ENCODE results near the gene ANOS1. TPM values are rescaled to one million over a fixed set of nuclear protein-coding genes. Genes with fewer than 3 reads are reported as not detected.

The ANOS1 gene
- total RNA-seq, 1 donor from 2014 or later: 0.26 TPM

GRCh38 chrX:8657883-8658282, 74.1 kb downstream of the ANOS1 start:
- H3K36me3 ChIP-seq (ENCODE audit: control insufficient read depth, insufficient read depth, low read length): no peaks in the 10 kb centered on the region
- H3K27me3 ChIP-seq (ENCODE audit: control insufficient read depth, insufficient read depth, low read length): no peaks in the 10 kb centered on the region
- FAIRE-seq (no peak), DNase-seq (ENCODE audit: low read depth) (no peak)
- no peak overlapping the region for H3K4me3 ChIP-seq (ENCODE audit: low read depth, low read length)
- no peak for TF ChIP-seq CTCF (IDR thresholded peaks at IDR 0.05; ENCODE audit: insufficient read depth, low read length, severe bottlenecking)

GRCh38 chrX:8653956-8654355, 78.0 kb downstream of the ANOS1 start:
- no peak for TF ChIP-seq CTCF (IDR thresholded peaks at IDR 0.05; ENCODE audit: insufficient read depth, low read length, severe bottlenecking)
- Histone ChIP-seq H3K4me3 (ENCODE audit: low read depth, low read length) (no peak overlapping the region), H3K27me3 (ENCODE audit: control insufficient read depth, insufficient read depth, low read length) (no peaks in the 10 kb centered on the region), H3K36me3 (ENCODE audit: control insufficient read depth, insufficient read depth, low read length) (no peaks in the 10 kb centered on the region)
- no peak for FAIRE-seq
- DNase-seq (ENCODE audit: low read depth): peak; percentile 61

- FAIRE-seq (no peak), DNase-seq (ENCODE audit: low read depth) (no peak)
- Histone ChIP-seq H3K36me3 (ENCODE audit: control insufficient read depth, insufficient read depth, low read length) (no peaks in the 10 kb centered on the region), H3K27me3 (ENCODE audit: control insufficient read depth, insufficient read depth, low read length) (no peaks in the 10 kb centered on the region), H3K4me3 (ENCODE audit: low read depth, low read length) (no peak overlapping the region)
- TF ChIP-seq CTCF (IDR thresholded peaks at IDR 0.05; ENCODE audit: insufficient read depth, low read length, severe bottlenecking): no peak
Measured at GRCh38 chrX:8649969-8650368, 82.0 kb downstream of the ANOS1 start.

GRCh38 chrX:8647176-8647575, 84.8 kb downstream of the ANOS1 start:
- no peaks in the 10 kb centered on the region for H3K36me3 ChIP-seq (ENCODE audit: control insufficient read depth, insufficient read depth, low read length)
- H3K27me3 ChIP-seq (ENCODE audit: control insufficient read depth, insufficient read depth, low read length): no peaks in the 10 kb centered on the region
- TF ChIP-seq CTCF (IDR thresholded peaks at IDR 0.05; ENCODE audit: insufficient read depth, low read length, severe bottlenecking): no peak
- DNase-seq (ENCODE audit: low read depth) (peak; percentile 82), FAIRE-seq (no peak)
- no peak overlapping the region for H3K4me3 ChIP-seq (ENCODE audit: low read depth, low read length)

GRCh38 chrX:8639949-8640475, 91.9 kb downstream of the ANOS1 start:
- Histone ChIP-seq H3K4me3 (ENCODE audit: low read depth, low read length) (no peak overlapping the region), H3K27me3 (ENCODE audit: control insufficient read depth, insufficient read depth, low read length) (no peaks in the 10 kb centered on the region), H3K36me3 (ENCODE audit: control insufficient read depth, insufficient read depth, low read length) (no peaks in the 10 kb centered on the region)
- FAIRE-seq: no peak
- TF ChIP-seq CTCF (IDR thresholded peaks at IDR 0.05; ENCODE audit: insufficient read depth, low read length, severe bottlenecking): no peak
- DNase-seq (ENCODE audit: low read depth): no peak

- DNase-seq (ENCODE audit: low read depth) (no peak), FAIRE-seq (no peak)
- no peaks in the 10 kb centered on the region for H3K27me3 ChIP-seq (ENCODE audit: control insufficient read depth, insufficient read depth, low read length)
- H3K36me3 ChIP-seq (ENCODE audit: control insufficient read depth, insufficient read depth, low read length): no peaks in the 10 kb centered on the region
- no peak for TF ChIP-seq CTCF (IDR thresholded peaks at IDR 0.05; ENCODE audit: insufficient read depth, low read length, severe bottlenecking)
- H3K4me3 ChIP-seq (ENCODE audit: low read depth, low read length): no peak overlapping the region
Measured at GRCh38 chrX:8636497-8636896, 95.4 kb downstream of the ANOS1 start.
